Fibroblast of the aortic adventitia (primary cell): ENCODE measurements around the gene SBF2. TPM values are rescaled to one million over a fixed set of nuclear protein-coding genes. Genes with fewer than 3 reads are reported as not detected.
A peak's percentile ranks its signal among the peaks of the same experiment; 100 is the strongest.

ENCODE experiments used
- DNase-seq: peaks from one replicate; pipeline ENCODE4 v3.0.0-alpha.2; 2010; ENCODE audit warnings: low read depth
- H3K4me3 ChIP-seq: 2 replicates; pipeline ENCODE4 v1.5.1; 2011; ENCODE audit warnings: low read depth, mild to moderate bottlenecking, control low read depth, low read length, moderate library complexity
- CTCF ChIP-seq: IDR thresholded peaks from 2 replicates; pipeline ENCODE4 v1.5.1; 2011; ENCODE audit warnings: mild to moderate bottlenecking, low read length, control low read depth, inconsistent platforms; ENCODE audit not compliant: insufficient read depth
- total RNA-seq: library from RNA; depleted of rRNA; stranded (reverse); fragments of >200 nt; gene quantifications from 2 replicates; pipeline ENCODE4 v1.2.3, GENCODE V29; 2012; ENCODE audit warnings: low replicate concordance

Gene SBF2
- total RNA-seq, 1 donor, result 65.3 TPM

GRCh38 chr11:9769621-9770020 lies 524.4 kb downstream of the SBF2 start:
- no peak for TF ChIP-seq CTCF
- DNase-seq, result no peak
- H3K4me3 ChIP-seq, result no peak overlapping the region

GRCh38 chr11:9765320-9766101 lies 528.5 kb downstream of the SBF2 start:
- TF ChIP-seq CTCF, result no peak
- no peak overlapping the region for H3K4me3 ChIP-seq

GRCh38 chr11:9763301-9763700 lies 530.7 kb downstream of the SBF2 start:
- TF ChIP-seq CTCF, result no peak
- no peak for DNase-seq

More at GRCh38 chr11:9765320-9766101, 528.5 kb downstream of the SBF2 start:
- DNase-seq, result peak; percentile 92

GRCh38 chr11:9762531-9762930 lies 531.5 kb downstream of the SBF2 start:
- H3K4me3 ChIP-seq, result no peak overlapping the region
- no peak for DNase-seq
- no peak for TF ChIP-seq CTCF

More at GRCh38 chr11:9763301-9763700, 530.7 kb downstream of the SBF2 start:
- H3K4me3 ChIP-seq, result no peak overlapping the region

GRCh38 chr11:9761441-9761945 lies 532.5 kb downstream of the SBF2 start:
- no peak for TF ChIP-seq CTCF
- no peak overlapping the region for H3K4me3 ChIP-seq
- no peak for DNase-seq

GRCh38 chr11:9760193-9760575 lies 533.8 kb downstream of the SBF2 start:
- DNase-seq, result peak; percentile 97
- H3K4me3 ChIP-seq, result no peak overlapping the region
- no peak for TF ChIP-seq CTCF
